Activated CD4-positive, alpha-beta T cell treated with anti-CD3 and anti-CD28 coated beads for 1 hour (primary cell): ENCODE results near the gene MRAP2.
"Not testable (repeated sequence)": the region's sequence is repeated elsewhere in the genome, so short reads cannot be mapped to it uniquely, and the experiment has no call there.

Source experiments
- DNase-seq: peaks from one replicate; pipeline ENCODE4 v3.0.0-alpha.2; 2020

The MRAP2 gene

DNA sequence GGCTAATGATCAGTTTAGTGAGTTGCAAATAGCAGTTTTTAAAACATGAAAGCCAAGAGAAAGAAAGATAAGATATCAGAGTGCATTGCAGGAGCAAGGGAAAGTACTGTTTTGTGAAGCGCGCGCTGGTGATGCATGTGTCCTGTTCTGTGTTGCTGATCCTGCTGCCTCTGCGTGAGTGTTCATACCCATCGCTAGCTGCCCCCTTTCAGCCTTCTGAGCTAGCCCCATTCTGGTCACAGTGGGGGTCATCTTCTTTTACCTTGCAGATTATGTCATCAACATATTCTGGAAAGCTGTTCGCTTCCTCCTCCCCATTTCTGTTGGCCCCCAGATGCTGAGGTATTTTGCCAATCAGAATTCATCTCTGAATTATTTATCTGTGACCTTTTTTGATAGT is 1.9 kb downstream of the MRAP2 start:
- DNase-seq = no peak

DNA sequence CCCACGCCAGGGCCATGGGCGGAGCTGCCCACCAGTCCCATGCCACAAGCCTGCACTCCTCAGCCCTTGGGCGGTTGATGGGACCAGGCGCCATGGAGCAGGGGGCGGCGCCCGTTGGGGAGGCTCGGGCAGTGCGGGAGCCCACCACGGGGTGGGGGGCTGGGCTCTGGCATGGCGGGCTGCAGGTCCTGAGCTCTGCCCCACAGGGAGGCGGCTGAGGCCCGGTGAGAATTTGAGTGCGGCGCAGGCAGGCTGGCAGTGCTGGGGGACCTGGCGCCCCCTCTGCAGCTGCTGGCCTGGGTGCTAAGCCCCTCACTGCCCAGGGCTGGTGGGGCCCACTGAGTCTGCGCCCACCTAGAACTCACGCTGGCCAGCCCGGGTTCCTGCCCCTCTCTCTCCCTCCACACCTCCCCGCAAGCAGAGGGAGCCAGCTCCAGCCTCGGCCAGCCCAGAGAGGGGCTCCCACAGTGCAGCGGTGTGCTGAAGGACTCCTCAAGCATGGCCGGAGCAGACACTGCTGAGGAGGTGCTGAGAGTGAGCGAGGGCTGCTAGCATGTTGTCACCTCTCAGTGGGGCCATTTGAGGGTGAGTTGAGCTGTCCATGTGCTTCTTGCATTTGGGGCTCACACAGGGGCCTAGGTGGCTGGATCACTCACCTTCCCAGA is 4.0 kb downstream of the MRAP2 start:
- no peak for DNase-seq

DNA sequence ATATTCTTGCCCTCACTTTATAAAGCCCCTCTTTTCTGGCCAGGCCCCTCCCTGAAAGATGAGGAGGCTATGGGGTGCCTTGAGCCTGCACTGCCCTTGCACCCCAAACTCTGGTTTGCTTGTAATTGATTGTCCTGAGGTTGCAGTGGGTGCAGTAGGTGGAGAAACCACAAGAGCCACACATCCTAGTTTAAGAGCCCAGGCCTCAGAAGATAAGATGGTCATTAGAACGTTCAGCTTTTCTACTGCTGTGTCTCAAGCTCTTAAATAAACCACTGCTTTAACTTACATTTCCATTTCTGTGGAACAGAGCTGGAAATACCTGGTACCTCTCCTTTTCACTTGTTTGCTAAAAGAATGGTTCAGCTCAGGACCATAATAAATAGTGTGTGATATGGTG is 9.0 kb downstream of the MRAP2 start:
- DNase-seq = no peak

DNA sequence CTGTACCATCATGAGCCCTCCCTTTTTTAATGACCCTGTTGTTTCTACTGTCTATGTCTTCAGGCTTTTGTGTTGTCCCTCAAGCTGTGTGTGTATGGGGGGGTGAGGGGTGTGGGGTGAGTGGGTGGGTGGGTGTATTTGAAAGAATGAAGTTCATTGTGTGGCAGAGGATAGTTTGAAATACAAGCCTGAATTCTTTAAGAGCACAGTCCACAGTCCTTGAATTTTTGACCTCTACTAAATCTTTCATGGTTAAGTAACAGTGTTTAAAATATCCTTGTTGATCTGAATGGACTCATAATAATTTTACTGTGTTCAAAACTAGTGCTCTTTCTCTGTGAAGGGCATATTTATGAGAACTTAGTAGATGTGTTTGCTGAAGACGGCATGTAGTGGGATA is 10.0 kb downstream of the MRAP2 start:
- DNase-seq = no peak

DNA sequence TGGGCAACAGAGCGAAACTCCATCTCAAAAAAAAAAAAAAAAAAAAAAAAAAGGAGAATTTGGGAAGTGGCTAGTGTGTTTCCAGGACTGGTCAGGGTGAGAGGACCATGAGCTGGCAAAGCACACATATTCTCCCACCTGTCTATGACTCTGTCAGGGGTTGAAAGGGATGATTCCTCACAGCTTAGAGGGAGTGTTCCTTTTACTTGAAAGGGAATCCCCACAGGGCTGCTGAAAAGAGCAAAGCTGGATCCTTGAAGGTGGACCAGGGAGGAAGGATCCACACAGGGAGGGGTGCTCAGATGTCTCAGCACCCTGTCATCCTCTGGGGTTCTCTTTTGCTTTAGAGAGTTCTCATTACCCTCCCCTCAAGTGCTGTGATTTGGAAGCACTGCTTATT is 13.2 kb downstream of the MRAP2 start:
- no peak for DNase-seq

DNA sequence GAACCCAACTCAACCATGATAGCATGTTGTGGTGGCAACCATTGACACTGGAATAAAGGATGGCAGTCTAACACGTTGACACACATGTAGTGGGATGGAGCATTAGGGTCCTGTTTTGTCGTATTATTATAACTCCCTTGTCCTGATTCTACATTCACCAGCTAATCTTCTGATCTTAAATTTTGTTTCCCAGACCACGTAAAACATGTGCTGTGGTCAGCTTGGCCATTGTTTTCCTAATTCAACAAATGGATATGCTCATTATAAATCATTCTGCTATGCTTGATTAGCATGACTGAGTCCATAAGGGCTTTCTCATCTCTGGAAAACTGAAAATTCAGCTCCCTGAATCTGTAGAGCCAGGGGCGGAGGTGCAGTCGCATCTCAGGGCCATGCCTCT is 15.0 kb downstream of the MRAP2 start:
- no peak for DNase-seq

DNA sequence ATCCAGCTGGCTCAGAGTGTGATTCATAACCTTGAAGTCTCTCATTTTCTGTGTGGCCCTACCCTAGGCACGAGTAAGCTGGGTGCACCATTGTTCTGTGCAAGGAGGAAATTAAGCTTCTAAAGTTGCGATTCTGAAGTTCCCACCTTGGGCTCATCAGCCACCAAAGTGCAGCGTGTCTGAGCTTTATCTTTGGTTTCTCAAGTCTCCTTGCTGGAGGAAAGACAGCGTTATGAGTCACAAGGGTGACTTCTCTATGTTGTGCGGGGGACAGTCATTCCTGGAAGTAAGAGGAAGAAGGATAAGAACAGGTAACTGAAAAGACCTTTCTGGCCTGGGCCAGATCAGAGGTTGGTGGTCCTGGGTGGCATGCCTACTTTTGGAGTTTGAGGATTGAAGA is 16.8 kb downstream of the MRAP2 start:
- DNase-seq = no peak

DNA sequence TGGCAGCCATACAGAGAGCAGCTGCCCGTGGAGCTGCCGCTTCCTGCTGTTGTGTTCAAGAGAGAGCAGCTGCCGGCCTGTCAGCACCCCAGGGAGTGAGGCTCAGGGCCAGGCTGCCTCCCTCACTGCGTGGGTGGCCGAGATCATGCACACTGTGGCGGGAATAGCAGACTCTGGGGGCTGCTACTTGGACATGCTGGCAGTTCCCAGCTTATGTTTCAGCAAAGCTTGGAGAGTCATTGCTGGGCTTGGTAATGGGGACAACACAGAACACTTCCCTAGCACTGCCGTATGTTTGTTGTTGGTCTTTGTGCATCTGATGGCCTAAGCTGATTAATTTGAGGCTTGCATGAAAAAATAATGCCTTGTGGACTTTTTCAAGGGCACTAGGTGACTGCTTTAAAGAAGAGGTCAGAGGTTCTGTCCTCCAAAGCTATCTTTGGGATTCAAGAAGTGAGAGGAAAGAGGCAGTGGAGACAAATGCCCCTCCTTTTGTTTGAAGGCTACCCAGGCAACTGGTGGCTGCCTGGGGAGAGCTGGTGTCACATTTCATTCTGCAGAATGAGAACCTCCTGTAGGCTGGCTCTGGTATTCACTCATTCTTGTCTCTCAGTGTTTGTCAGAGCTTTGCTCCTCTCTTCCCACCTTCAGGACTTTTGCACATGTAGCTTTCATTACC is 18.8 kb downstream of the MRAP2 start:
- DNase-seq = no peak

DNA sequence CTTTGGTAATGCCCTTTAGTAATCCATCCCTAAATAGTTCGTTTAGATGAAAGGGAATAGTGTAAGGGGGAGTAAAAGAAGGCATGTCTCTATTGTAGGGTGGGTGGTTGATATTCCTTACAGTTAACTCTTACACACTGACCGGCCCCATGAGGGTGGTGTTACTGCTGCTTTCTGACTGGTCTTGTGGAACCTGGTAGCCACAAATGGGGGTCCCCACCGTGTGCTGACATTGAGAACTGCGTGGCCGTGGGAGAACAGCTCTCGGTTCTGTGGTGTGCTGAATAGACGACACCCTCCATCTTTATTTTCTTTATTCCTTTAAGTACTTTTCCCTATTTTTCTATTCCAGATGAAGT is 19.3 kb downstream of the MRAP2 start:
- no peak for DNase-seq

DNA sequence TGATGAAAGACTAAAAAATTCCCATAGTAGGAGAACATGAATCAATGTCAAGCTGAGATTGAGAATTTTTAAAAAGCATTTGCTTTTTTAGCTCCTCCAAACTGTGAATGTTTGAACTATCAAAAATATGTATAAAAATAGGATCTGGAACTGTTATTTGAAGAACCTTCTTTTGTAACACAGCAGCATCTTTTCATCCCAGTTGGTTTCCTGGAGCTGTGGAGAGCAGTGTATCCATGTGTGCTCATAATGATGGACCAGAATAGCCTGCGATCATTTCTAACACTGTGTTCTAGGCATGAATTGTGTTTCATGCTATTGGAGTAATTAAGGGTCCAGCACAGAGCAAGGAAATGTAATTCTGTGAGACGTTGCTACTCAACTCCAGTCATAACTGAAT is 22.1 kb downstream of the MRAP2 start:
- DNase-seq = no peak

DNA sequence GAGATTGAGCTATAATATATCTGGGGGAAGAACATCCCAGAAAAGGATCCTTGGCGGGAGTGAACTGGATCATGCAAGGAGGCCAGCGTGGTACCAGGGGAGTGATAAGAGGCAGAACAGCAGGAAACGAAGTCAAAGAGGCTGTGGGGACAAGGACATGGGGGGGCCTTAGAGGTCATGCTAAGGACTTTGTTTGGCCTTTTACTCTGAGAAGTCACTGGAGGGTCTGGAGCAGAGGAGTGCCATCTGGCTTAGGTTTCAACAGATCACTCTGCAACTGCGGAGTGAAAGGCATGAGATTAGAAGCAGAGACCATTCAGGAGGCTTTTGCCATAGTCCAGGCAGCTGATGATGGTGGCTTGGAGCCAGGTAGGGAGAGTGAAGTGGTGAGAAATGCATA is 24.3 kb downstream of the MRAP2 start:
- no peak for DNase-seq

DNA sequence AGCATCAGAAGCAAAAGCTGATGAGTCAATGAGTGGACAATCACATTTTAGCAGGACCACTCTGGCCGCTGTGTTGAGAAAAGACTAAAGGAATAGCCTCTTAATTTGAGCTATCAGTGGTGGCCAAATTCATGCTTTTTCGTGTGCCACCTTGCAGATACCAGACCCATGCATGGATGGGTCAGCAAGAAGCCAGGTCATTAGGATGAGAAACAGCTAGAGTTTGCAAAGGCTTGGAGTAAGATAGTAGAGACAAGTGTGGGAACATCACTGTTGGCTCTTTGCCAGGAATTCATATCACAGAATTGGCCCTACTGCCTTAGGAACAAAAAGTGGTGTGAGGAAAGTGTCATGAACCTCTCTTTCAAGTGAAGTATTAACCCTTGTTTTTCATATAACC is 25.5 kb downstream of the MRAP2 start:
- DNase-seq = no peak

DNA sequence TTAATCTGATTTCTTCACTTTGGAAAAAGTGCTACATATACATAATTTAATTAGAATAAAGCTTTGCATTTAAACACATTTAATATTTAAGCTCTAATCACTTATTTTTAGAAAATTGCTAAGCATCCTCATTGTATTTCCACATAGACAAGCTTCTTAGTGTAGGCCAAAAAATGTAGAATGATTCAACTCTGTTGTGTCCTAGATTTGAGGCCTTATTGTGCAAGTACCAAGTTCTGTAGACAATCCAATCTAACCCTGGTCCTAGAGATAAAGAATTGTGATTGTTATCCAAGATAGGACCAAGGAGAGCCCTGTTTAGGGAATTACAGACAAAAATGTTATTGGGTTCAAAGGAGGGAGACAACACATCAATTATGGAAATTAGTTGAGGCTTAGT is 27.6 kb downstream of the MRAP2 start:
- no peak for DNase-seq

DNA sequence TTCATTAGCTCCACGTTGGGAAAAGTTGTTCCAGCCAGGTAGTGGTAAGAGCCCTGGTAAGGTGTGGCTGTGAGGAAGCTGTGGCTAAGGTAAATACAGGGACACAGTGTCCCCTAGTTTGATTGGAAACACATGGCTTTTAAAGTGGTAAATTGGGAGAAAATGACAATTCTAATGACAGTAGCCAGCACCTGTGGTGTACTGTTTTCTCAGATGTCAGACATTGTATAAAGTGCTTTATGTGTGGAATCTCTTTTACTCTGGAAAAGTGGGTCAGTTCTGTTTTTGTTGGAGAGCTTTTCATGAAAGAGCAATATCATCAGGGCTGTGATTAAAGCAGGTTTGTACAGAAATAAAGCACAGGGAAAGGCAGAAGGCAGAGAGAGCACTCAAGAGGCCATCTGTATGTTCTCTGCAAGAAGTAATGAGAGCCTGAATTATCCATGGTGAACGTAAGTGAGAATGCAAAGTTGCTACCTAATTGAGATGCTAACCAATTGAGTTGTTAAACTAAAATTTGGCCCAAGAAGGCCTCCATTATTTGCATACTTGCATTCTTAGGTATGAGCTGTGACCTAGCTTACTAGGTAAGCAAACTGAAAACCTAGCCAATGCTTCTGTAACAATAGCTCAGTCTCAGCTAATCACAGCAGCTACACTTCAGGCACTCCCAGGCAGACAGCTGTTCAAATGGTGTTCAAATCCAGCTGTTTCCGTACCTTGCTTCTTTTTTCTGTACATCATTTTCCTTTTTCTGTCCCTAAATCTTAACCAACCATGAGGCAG is 28.2 kb downstream of the MRAP2 start:
- no peak for DNase-seq

DNA sequence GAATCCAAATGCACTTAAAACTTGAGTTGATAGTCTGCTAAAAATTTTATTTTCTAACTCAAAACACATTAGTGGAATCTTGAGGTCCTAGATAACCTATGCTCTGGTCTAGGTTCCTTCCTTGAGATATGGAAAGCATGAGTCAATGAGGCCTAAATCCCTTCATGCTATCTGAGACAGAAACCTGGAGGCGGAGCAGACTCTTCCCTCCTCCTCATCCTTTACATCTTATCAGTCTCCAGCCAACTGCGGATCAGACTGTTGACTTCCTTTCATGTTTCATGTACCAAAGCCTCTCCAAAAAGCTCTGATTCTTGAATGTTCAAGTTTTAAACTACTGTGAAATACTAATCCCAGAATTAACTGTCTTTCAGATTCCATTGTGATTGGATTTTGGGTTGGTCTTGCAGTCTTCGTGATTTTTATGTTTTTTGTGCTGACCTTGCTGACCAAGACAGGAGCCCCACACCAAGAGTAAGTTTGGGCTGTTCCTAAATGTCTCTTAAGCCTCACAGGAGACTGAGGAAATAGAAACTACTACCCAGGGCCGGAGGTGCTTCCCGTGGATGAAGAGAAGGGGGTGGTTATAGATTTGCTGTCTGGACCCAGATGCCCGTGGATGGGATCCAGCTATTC is 29.1 kb downstream of the MRAP2 start:
- no peak for DNase-seq

DNA sequence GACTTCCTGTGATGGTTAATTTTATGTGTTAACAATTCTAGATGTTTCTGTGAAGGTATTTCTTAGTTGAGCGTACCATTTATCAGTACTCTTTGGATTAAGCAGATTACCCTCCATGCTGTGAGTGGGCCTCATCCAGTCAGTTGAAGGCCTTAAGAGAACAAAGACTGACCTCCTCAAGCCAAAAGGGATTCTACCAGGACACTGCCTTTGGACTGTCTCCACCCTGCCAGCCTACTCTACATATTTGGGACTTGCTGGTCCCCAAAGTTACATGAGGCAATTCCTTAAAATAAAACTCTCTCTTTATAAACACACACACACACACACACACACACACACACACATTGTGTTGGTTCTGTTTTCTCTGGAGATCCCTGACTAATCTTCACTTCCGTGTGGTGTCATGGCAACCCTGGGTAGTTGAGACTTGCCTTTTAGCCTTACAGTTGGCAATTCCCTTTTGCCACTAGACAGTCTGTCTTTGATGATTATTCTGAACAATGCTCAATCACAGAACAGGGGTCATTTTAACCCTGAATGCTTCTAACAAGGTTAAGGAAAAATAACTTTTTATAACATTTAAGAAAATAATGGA is 32.2 kb downstream of the MRAP2 start:
- no peak for DNase-seq

DNA sequence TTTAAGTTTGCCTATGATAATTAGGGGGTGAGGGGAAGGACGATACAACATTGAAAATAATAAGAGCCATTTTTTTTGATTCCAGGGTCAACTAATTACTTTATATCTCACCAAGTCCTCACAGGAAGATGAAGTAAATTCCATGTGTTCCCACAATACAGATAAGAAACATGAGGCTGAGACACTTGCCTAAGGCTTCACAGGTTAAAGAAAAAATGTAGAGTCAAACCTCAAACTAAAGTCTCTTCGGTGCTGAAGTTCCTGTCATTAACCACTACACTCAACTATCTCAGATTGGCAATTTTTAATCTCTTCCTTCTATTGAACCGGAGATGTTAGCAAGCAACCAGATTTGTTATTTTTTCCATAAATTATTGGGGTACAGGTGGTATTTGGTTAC is 33.0 kb downstream of the MRAP2 start:
- no peak for DNase-seq

DNA sequence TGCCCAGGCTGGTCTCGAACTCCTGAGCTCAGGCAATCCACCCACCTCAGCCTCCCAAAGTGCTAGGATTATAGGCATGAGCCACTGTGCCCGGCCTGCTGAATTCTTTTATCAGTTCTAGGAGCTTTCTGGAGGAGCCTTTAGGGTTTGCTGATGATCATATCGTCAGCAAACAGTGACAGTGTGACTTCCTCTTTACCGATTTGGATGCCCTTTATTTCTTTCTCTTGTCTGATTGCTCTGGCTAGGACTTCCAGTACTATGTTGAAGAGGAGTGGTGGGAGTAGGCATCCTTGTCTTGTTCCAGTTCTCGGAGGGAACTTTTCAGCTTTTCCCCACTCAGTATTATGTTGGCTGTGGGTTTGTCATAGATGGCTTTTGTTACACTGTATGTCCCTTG is 35.3 kb downstream of the MRAP2 start:
- DNase-seq = not testable (repeated sequence)

DNA sequence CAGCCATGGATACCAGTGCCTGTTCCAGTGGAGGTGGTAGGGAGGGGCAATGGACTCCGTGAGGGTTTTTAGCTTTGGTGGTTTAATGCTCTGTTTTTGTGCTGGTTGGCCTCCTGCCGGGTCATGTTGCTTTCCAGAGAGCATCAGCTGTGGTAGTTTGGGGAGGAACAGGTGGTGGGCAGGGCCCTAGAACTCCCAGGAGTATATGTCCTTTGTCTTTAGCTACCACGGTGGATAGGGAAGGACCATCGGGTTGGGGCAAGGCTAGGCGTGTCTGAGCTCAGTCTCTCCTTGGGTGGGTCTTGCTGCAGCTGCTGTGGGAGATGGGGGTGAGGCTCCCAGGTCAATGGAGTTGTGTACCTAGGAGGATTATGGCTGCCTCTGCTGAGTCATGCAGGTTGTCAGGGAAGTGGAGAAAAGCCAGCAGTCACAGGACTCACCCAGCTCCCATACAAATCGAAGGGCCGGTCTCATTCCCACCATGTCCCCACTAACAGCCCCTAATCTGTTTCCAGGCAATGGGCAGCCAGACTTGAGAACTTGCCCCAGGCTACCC is 38.9 kb downstream of the MRAP2 start:
- DNase-seq = no peak

DNA sequence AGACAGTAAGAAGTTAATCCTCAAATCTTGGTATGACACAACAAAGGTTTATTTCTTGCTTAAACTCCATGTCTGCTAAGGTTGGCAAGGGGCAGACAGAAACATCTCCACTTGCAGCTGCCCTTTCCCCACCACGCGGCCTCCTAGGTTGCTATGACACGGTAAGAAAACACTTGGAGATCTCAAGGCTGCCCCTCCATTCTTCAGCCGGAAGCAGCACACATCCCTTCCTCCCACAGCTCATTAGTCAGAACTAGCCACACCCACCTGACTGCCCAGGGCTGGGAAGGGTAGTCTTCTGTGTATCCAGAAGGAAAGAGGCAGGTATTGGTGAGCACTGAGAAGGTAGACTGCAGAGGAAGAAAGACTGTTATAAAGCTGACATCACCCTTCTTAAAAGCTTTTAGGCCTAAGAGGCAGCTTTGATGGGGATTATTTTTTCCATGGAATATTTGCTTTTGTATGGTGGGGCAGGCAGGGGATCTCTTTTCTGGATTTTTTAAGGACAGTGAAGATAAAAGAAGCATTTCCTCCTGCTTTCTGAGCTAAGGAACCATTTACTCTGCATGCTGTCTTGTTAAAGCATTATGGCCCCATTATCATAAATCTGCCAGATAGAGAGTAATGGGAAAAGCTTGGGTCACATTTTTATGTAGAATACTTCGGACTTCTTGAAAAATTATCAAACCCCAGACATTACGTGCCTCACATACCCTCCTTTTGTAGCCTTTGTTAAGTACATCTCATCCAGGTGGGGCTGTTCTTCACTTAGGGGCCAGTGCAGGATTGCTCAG is 41.6 kb downstream of the MRAP2 start:
- no peak for DNase-seq

DNA sequence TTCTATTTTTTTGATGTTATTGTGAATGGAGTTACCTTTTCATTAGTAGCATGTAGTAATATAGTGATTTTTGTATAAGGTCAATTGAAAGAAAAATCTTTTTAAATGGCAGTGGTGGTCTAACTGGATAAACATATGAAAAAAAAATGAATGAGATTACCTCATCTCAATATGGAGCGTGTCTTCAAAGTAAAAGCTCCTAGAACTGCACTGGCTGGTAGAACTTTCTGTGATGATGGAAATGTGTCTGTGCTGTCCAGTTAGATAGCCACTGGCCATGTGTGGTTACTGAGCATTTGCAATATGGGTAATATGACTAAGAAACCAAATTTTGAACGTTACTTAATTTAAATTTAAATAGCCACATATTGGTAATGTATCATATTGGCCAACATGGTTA is 44.1 kb downstream of the MRAP2 start:
- no peak for DNase-seq

DNA sequence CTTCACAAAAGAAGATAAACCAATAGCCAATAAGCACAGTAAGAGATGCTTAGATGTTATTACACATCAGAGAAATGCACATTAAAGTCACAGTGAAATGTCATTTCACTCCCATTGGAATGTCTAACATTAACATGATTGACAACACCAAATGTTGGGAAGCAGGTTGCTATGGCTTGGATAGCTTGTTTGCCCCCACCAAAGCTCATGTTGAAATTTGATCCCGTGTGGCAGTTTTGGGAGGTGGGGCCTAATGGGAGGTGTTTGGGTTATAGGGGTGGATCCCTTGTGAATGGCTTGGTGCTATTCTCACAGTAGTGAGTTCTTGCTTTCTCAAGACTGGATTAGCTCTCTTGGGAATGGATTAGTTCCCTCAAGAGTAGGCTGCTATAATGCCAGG is 44.8 kb downstream of the MRAP2 start:
- DNase-seq = no peak
